Neural crest cell (in vitro differentiated cells): ENCODE results near the gene PDLIM1. TPM values are rescaled to one million over a fixed set of nuclear protein-coding genes. Genes with fewer than 3 reads are reported as not detected.

Source experiments
- DNase-seq: peaks from one replicate; pipeline ENCODE4 v3.0.0; 2021; ENCODE audit warnings: low read depth, mixed read lengths, low spot score
- H3K27ac Mint-ChIP-seq: one replicate; pipeline ENCODE4 v1.8.0; 2021; ENCODE audit warnings: mild to moderate bottlenecking, mixed read lengths; ENCODE audit not compliant: unreplicated experiment
- H3K27me3 Mint-ChIP-seq: 2 replicates; pipeline ENCODE4 v1.8.0; 2021; ENCODE audit warnings: low read depth, mild to moderate bottlenecking, mixed read lengths
- H3K36me3 Mint-ChIP-seq: 2 replicates; pipeline ENCODE4 v1.8.0; 2021; ENCODE audit warnings: low read depth, mild to moderate bottlenecking, mixed read lengths
- H3K4me1 Mint-ChIP-seq: 2 replicates; pipeline ENCODE4 v1.8.0; 2021; ENCODE audit warnings: mixed read lengths
- H3K4me3 Mint-ChIP-seq: one replicate; pipeline ENCODE4 v1.8.0; 2021; ENCODE audit warnings: mild to moderate bottlenecking, mixed read lengths
- H3K9me3 Mint-ChIP-seq: 2 replicates; pipeline ENCODE4 v1.8.0; 2021; ENCODE audit warnings: mixed read lengths
- total RNA-seq: library from RNA; stranded (reverse); gene quantifications from 2 replicates; pipeline ENCODE4 v1.2.1, GENCODE V29; 2021
- TF ChIP-seq, protein P1 (sequence below): fragments of 200-600 bp; sonication (generic); conservative IDR thresholded peaks from 2 replicates; pipeline ENCODE4 v1.5.0; 2021; ENCODE audit warnings: antibody characterized with exemption, mild to moderate bottlenecking

The PDLIM1 gene
- total RNA-seq, 1 donor from 2014 or later = 20.9 TPM

GRCh38 chr10:95312986-95313495, 22.2 kb upstream of the PDLIM1 start:
- Mint-ChIP-seq H3K4me1 (no peaks in the 10 kb centered on the region), H3K27me3 (no peaks in the 10 kb centered on the region), H3K36me3 (no peaks in the 10 kb centered on the region), H3K27ac (no peak overlapping the region), H3K4me3 (no peak overlapping the region), H3K9me3 (no peaks in the 10 kb centered on the region)
- TF ChIP-seq, protein P1, sequence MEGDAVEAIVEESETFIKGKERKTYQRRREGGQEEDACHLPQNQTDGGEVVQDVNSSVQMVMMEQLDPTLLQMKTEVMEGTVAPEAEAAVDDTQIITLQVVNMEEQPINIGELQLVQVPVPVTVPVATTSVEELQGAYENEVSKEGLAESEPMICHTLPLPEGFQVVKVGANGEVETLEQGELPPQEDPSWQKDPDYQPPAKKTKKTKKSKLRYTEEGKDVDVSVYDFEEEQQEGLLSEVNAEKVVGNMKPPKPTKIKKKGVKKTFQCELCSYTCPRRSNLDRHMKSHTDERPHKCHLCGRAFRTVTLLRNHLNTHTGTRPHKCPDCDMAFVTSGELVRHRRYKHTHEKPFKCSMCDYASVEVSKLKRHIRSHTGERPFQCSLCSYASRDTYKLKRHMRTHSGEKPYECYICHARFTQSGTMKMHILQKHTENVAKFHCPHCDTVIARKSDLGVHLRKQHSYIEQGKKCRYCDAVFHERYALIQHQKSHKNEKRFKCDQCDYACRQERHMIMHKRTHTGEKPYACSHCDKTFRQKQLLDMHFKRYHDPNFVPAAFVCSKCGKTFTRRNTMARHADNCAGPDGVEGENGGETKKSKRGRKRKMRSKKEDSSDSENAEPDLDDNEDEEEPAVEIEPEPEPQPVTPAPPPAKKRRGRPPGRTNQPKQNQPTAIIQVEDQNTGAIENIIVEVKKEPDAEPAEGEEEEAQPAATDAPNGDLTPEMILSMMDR = no peak
- no peak for DNase-seq

GRCh38 chr10:95312257-95312656, 21.5 kb upstream of the PDLIM1 start:
- no peaks in the 10 kb centered on the region for H3K36me3 Mint-ChIP-seq
- no peaks in the 10 kb centered on the region for H3K27me3 Mint-ChIP-seq
- no peaks in the 10 kb centered on the region for H3K4me1 Mint-ChIP-seq

DNA sequence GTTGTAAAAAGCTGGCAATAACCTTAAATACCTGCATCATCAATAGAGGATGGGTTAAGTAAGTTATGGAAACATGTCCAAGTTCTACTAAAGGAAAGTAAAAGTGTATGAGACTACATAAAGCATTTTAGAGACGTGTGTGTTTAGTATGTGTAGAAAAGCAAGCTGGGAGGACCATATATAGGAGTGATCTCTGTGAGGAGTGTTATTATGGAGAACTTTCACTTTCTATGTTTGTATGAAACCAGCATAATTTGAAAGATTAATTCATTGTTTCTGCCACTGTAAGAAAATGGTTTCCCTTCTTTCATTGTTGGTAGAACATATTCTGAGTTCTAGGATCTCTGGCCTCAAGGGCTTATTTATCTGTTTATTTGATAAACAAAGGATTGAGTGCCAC, 19.2 kb upstream of the PDLIM1 start:
- Mint-ChIP-seq H3K4me1 (no peaks in the 10 kb centered on the region), H3K27me3 (no peaks in the 10 kb centered on the region)

More at GRCh38 chr10:95312257-95312656, 21.5 kb upstream of the PDLIM1 start:
- TF ChIP-seq, protein P1 = no peak
- H3K4me3 Mint-ChIP-seq = no peak overlapping the region
- H3K9me3 Mint-ChIP-seq = no peaks in the 10 kb centered on the region
- no peak for DNase-seq
- no peak overlapping the region for H3K27ac Mint-ChIP-seq

GRCh38 chr10:95308389-95309302, 17.8 kb upstream of the PDLIM1 start:
- H3K9me3 Mint-ChIP-seq = no peaks in the 10 kb centered on the region
- H3K36me3 Mint-ChIP-seq = no peaks in the 10 kb centered on the region
- H3K27ac Mint-ChIP-seq = no peak overlapping the region
- H3K4me3 Mint-ChIP-seq = no peak overlapping the region
- no peaks in the 10 kb centered on the region for H3K4me1 Mint-ChIP-seq
- no peak for DNase-seq
- no peaks in the 10 kb centered on the region for H3K27me3 Mint-ChIP-seq
- TF ChIP-seq, protein P1 = no peak

More for the DNA sequence above, 19.2 kb upstream of the PDLIM1 start:
- DNase-seq = no peak
- no peak overlapping the region for H3K27ac Mint-ChIP-seq
- H3K36me3 Mint-ChIP-seq = no peaks in the 10 kb centered on the region
- TF ChIP-seq, protein P1 = no peak
- no peak overlapping the region for H3K4me3 Mint-ChIP-seq
- no peaks in the 10 kb centered on the region for H3K9me3 Mint-ChIP-seq

- Mint-ChIP-seq H3K4me1 (no peaks in the 10 kb centered on the region), H3K27me3 (no peaks in the 10 kb centered on the region), H3K36me3 (no peaks in the 10 kb centered on the region), H3K27ac (no peak overlapping the region), H3K9me3 (no peaks in the 10 kb centered on the region), H3K4me3 (no peak overlapping the region)
- no peak for DNase-seq
- TF ChIP-seq, protein P1 = no peak
These were observed 16.0 kb upstream of the PDLIM1 start for GRCh38 chr10:95306851-95307250.
